Muscle layer of colon (tissue), 2 donors: ENCODE measurements around the gene RFK.
"Not testable (repeated sequence)": the region's sequence is repeated elsewhere in the genome, so short reads cannot be mapped to it uniquely, and the experiment has no call there.

ENCODE experiments used
- H3K27ac ChIP-seq: one replicate; pipeline ENCODE4 v1.7.0; 2013; ENCODE audit warnings: low read depth, mild to moderate bottlenecking, low read length, moderate library complexity
- H3K27me3 ChIP-seq, 2 donors: one replicate each; pipeline ENCODE4 v1.7.0; 2013; ENCODE audit warnings: low read length in 2 of 2, mild to moderate bottlenecking in 2 of 2; ENCODE audit not compliant: insufficient read depth in 2 of 2, control insufficient read depth in 1 of 2
- H3K36me3 ChIP-seq: one replicate; pipeline ENCODE4 v1.7.0; 2013; ENCODE audit warnings: mild to moderate bottlenecking, low read length; ENCODE audit not compliant: insufficient read depth
- H3K4me1 ChIP-seq: one replicate; pipeline ENCODE4 v1.7.0; 2013; ENCODE audit warnings: mild to moderate bottlenecking, low read length; ENCODE audit not compliant: insufficient read depth
- H3K4me3 ChIP-seq, 2 donors: one replicate each; pipeline ENCODE4 v1.7.0; 2013; ENCODE audit warnings: low read length in 2 of 2, low read depth in 1 of 2, mild to moderate bottlenecking in 1 of 2, moderate library complexity in 1 of 2
- H3K9ac ChIP-seq: one replicate; pipeline ENCODE4 v1.7.0; 2013; ENCODE audit warnings: low read length
- H3K9me3 ChIP-seq: one replicate; pipeline ENCODE4 v1.7.0; 2013; ENCODE audit warnings: mild to moderate bottlenecking, low read length
- donor health status: abdominal sarcoma.
- donor health status: Adenocarcinoma of cecum.

Gene RFK

DNA sequence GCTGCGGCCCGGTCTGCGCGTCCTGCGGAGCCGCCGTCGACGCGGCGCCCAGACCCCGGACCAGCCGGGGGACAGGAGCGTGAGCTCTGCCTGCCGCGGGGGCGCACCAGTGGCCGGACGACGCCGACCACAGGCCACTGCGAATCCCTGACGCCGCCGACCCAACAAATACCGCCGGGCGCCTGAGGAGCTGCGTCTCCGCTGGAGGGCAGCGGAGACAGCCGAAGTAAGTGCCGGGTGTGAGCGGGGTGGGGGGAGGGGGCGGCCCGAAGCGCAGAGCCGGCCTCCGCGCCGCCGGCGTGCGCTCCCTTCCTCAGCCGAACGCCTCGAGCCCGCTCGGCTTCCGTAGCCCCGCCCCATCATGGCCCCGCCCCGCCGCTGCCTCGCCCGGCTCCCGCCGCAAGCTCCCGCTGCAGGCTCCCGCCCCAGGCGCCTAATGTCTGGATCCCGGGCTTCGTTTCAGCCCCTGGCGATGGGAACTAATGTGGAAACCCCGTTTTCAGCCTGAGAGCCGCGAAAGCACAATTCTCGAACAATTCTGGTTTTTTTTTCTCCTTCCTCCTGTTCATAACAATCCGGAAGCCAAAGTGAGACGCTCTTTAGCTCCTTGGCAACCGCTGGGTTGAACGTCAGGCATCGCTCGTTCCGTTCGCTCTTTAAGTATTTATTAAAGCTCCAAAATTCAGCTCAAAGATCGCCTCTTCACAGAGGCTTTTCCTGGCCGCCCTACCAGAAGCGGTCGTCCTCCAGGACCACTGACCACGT lies at the start of gene RFK:
Gene RFK, minus strand, starts transcription at position 232 of the 765 bp plus-strand sequence. CDS start 255 bp downstream, outside the sequence.
- H3K9me3 ChIP-seq: no peaks in the 10 kb centered on the region
- H3K4me1 ChIP-seq: peaks cover 9% of the 10 kb centered on the region
- peak within 1 kb of the TSS; percentile 79 for H3K9ac ChIP-seq
- peak within 1 kb of the TSS; percentile 92 for H3K27ac ChIP-seq
- H3K27me3 ChIP-seq: no peaks in the 10 kb centered on the region
- no peaks in the 10 kb centered on the region for H3K36me3 ChIP-seq
- peak within 1 kb of the TSS; percentile 93 to 94 for H3K4me3 ChIP-seq

- H3K27ac ChIP-seq: no peak overlapping the region
- no peaks in the 10 kb centered on the region for H3K4me1 ChIP-seq
- no peaks in the 10 kb centered on the region for H3K9me3 ChIP-seq
- no peaks in the 10 kb centered on the region for H3K27me3 ChIP-seq
- no peaks in the 10 kb centered on the region for H3K36me3 ChIP-seq
- H3K9ac ChIP-seq: no peak overlapping the region
- H3K4me3 ChIP-seq: no peak overlapping the region
These were observed 49.7 kb upstream of the RFK start for GRCh38 chr9:76443887-76444286.

DNA sequence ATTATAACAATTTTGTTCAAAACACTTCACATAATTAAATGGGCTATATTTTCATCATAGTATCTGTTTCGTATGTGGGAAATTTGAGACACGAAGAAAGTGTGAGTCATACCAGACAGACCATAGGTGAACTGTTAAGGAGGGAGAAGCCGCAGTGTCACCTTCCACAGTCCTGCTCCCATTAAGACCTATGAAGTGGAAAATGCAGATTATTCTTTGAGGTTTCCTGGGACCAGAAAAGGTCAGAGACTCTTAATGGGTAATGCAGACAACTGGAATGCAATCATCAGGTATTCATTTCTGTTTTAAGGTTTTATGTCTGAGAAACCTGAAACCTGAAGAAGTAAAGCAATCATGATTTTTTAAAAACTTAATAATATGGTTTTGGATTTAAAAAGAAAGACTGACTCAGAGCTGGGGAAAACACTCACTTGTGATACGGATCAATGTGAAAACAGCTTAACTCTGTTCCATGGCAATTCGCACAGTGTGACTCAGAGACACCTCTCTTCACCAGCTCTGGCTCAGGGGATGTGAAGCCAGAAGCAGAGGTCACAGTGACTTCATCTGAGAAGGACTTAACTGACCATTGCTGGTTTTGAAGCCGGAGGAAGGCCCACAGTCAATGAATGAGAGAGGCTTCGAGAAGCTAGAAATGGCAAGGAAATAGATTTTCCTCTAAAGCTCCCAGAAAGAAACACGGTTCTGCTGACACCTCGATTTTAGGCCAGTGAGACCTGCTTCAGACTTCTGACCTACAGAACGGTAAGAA lies 47.5 kb upstream of the RFK start:
- Histone ChIP-seq H3K4me1 (no peaks in the 10 kb centered on the region), H3K27ac (no peak overlapping the region), H3K36me3 (no peaks in the 10 kb centered on the region), H3K9me3 (no peaks in the 10 kb centered on the region), H3K4me3 (no peak overlapping the region), H3K9ac (no peak overlapping the region), H3K27me3 (no peaks in the 10 kb centered on the region)

GRCh38 chr9:76438841-76439588 lies 44.8 kb upstream of the RFK start:
- Histone ChIP-seq H3K4me3 (no peak overlapping the region), H3K9ac (no peak overlapping the region), H3K36me3 (no peaks in the 10 kb centered on the region), H3K27ac (no peak overlapping the region), H3K9me3 (no peaks in the 10 kb centered on the region), H3K4me1 (no peaks in the 10 kb centered on the region), H3K27me3 (no peaks in the 10 kb centered on the region)

DNA sequence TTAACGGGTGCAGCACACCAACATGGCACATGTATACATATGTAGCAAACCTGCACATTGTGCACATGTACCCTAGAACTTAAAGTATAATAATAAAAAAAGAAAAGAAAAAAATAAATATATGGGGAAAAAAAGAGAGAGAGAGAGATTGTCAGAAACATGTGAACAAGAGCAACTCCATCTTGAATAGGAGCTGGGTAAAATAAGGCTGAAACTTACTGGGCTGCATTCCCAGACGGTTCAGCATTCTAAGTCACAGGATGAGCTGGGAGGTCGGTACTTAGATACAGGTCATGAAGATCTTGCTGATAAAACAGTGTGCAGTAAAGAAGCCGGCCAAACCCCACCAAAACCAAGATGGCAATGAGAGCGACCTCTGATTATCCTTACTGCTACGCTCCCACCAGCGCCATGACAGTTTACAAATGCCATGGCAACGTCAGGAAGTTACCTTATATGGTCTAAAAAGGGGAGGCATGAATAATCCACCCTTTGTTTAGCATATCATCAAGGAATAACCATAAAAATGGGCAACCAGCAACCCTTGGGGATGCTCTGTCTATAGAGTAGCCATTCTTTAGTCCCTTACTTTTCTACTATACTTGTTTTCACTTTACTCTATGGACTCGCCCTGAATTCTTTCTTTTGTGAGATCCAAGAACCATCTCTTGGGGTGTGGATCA lies 42.9 kb upstream of the RFK start:
- not testable (repeated sequence) for H3K36me3 ChIP-seq, H3K4me3 ChIP-seq, H3K4me1 ChIP-seq, H3K9me3 ChIP-seq, H3K27me3 ChIP-seq, H3K9ac ChIP-seq, H3K27ac ChIP-seq

GRCh38 chr9:76434897-76435296 lies 40.7 kb upstream of the RFK start:
- H3K36me3 ChIP-seq, H3K4me3 ChIP-seq, H3K27me3 ChIP-seq, H3K9me3 ChIP-seq, H3K27ac ChIP-seq, H3K4me1 ChIP-seq, H3K9ac ChIP-seq: not testable (repeated sequence)

- H3K9ac ChIP-seq: no peak overlapping the region
- H3K4me1 ChIP-seq: no peaks in the 10 kb centered on the region
- H3K4me3 ChIP-seq: no peak overlapping the region
- H3K27me3 ChIP-seq: no peaks in the 10 kb centered on the region
- H3K27ac ChIP-seq: no peak overlapping the region
- H3K36me3 ChIP-seq: no peaks in the 10 kb centered on the region
- H3K9me3 ChIP-seq: no peaks in the 10 kb centered on the region
These were observed 39.6 kb upstream of the RFK start for GRCh38 chr9:76433836-76434235.

- Histone ChIP-seq H3K9me3 (no peaks in the 10 kb centered on the region), H3K27ac (no peak overlapping the region), H3K27me3 (no peaks in the 10 kb centered on the region), H3K4me3 (no peak overlapping the region), H3K36me3 (no peaks in the 10 kb centered on the region), H3K4me1 (no peaks in the 10 kb centered on the region), H3K9ac (no peak overlapping the region)
These were observed 39.2 kb upstream of the RFK start for GRCh38 chr9:76433406-76433805.

DNA sequence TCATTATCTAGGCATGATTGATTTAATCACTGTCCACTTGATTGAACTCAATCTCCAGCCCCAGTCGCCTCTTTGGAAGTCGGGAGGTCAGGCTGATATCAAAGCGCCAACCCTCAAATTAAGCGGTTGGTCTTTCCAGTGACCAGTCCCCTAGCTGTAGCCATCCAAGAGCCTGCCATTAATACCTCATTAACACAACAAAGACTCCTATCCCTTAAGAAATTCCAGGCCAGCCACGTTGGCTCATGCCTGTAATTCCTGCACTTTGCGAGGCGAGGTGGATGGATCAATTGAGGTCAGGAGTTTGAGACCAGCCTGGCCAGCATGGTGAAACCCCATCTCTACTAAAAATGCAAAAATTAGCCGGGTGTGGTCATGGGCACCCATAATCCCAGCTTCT lies 37.4 kb upstream of the RFK start:
- Histone ChIP-seq H3K4me3 (no peak overlapping the region), H3K4me1 (no peaks in the 10 kb centered on the region), H3K27me3 (no peaks in the 10 kb centered on the region), H3K9ac (no peak overlapping the region), H3K9me3 (no peaks in the 10 kb centered on the region), H3K27ac (no peak overlapping the region), H3K36me3 (no peaks in the 10 kb centered on the region)

DNA sequence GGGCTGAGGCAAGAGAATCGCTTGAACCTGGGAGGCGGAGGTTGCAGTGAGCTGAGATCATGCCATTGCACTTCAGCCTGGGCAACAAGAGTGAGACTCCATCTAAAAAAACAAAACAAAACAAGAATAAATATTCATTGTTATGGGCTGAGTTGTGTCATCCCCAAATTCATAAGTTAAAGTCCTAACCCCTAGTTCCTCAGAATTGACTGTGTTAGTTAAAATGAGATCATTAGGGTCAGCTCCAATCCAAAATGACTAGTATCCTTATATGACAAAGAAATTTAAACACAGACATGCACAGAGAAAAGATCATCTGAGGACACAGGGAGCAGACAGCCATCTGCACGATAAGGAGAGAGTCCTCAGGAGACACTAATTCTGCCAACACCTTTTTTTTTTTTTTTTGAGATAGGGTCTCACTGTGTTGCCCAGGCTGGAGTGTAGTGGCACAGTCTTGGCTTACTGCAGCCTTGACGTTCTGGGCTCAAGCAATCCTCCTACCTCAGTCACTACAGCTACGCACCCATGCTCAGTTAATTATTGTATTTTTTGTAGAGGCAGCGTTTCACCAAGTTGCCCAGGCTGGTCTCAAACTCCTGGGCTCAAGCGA lies 32.7 kb upstream of the RFK start:
- H3K27me3 ChIP-seq: no peaks in the 10 kb centered on the region
- H3K36me3 ChIP-seq: no peaks in the 10 kb centered on the region

More for the DNA sequence above, 32.7 kb upstream of the RFK start:
- H3K4me3 ChIP-seq: no peak overlapping the region
- no peak overlapping the region for H3K27ac ChIP-seq
- H3K9ac ChIP-seq: no peak overlapping the region
- no peaks in the 10 kb centered on the region for H3K9me3 ChIP-seq
- H3K4me1 ChIP-seq: no peaks in the 10 kb centered on the region
